Tracheal epithelial cell (primary cell): ENCODE data around the gene EWSR1. TPM values are rescaled to one million over a fixed set of nuclear protein-coding genes. Genes with fewer than 3 reads are reported as not detected.

Source experiments
- total RNA-seq: library from RNA; depleted of rRNA; stranded (reverse); fragments of >200 nt; gene quantifications from 2 replicates; pipeline ENCODE4 v1.2.1, GENCODE V29; 2014

The EWSR1 gene, protein sequence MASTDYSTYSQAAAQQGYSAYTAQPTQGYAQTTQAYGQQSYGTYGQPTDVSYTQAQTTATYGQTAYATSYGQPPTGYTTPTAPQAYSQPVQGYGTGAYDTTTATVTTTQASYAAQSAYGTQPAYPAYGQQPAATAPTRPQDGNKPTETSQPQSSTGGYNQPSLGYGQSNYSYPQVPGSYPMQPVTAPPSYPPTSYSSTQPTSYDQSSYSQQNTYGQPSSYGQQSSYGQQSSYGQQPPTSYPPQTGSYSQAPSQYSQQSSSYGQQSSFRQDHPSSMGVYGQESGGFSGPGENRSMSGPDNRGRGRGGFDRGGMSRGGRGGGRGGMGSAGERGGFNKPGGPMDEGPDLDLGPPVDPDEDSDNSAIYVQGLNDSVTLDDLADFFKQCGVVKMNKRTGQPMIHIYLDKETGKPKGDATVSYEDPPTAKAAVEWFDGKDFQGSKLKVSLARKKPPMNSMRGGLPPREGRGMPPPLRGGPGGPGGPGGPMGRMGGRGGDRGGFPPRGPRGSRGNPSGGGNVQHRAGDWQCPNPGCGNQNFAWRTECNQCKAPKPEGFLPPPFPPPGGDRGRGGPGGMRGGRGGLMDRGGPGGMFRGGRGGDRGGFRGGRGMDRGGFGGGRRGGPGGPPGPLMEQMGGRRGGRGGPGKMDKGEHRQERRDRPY
- 74.8 and 133 TPM in 2 replicates for total RNA-seq

DNA sequence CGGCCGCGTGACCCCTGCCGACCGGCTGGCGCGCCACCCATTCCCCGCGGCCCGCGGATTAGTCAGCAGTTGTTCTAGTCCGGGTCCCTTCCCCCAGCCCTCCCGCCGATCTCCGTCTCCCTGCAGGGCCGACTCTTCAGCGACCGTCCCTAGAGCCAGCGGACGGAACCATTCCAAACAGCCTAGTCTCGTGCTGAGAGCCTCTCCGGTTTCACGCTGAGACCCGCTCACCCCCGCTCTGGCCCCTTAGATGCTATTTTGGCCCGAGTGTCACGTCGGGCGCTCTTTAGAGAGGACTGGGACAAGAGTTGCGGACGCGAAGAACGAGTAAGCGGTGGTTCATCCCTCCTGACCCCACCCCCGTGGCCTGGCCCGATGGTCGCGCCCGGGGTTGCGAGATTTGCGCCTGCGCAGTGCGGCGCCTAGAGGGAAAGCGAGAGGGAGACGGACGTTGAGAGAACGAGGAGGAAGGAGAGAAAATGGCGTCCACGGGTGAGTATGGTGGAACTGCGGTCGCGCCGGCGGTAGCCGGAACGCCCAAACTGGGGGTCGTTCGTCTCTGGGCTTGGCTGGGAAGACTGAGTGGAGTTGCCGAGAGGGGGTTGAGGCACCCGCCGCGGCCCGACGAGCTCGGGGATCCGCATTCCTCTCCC, at the start of gene EWSR1, which contains the start of gene RHBDD3:
EWSR1 (plus strand) TSS at position 411 of the 653 bp plus-strand sequence; CDS start at position 480, 69 bp downstream.
RHBDD3 (minus strand) TSS at position 124 of the 653 bp plus-strand sequence. CDS start 2,355 bp downstream, outside the sequence.

GRCh38 chr22:29306175-29306834, 38.2 kb downstream of the EWSR1 start, which contains the start of gene GAS2L1:
TSS of gene GAS2L1 (plus strand) at chr22:29306650. CDS start at chr22:29308106, 1,456 bp downstream.

GRCh38 chr22:29315286-29316140, 47.4 kb downstream of the EWSR1 start, which contains the start of gene RASL10A:
TSS of gene RASL10A (minus strand) at chr22:29315697. CDS start at chr22:29315246, 451 bp downstream.

Other genes with a start within 250 kb of the EWSR1 start
- not detected in 2 replicates for gene C22orf31, start 206.4 kb upstream of the EWSR1 start, total RNA-seq
- 6.5 and 7.7 TPM in 2 replicates for gene KREMEN1, start 195.2 kb upstream of the EWSR1 start, total RNA-seq
- gene EMID1, start 62.4 kb upstream of the EWSR1 start, total RNA-seq = 0.96 TPM in 1 of 2 replicates, not detected in the other
- 22.2 and 25.6 TPM in 2 replicates for gene RHBDD3, start 287 bp upstream of the EWSR1 start, total RNA-seq
- gene GAS2L1, start 38.4 kb downstream of the EWSR1 start, total RNA-seq = 12.3 and 17.9 TPM in 2 replicates
- under 0.01 TPM in 1 of 2 replicates, not detected in the other for gene RASL10A, start 47.4 kb downstream of the EWSR1 start, total RNA-seq
- gene AP1B1, start 120.3 kb downstream of the EWSR1 start, total RNA-seq = 52.2 and 64.3 TPM in 2 replicates
- gene RFPL1, start 170.3 kb downstream of the EWSR1 start, total RNA-seq = not detected in 2 replicates
- 0.21 and 0.72 TPM in 2 replicates for gene NEFH, start 211.9 kb downstream of the EWSR1 start, total RNA-seq